Gastrocnemius medialis (tissue), 4 donors: ENCODE measurements around the gene PKN1.

Source experiments
- CTCF ChIP-seq, 5 experiments: fragments of 450-650 bp in 3 of 5; fragments of 200-600 bp in 2 of 5; sonication (generic) in 2 of 5; IDR thresholded peaks in 4 of 5; conservative IDR thresholded peaks in 1 of 5; 1 replicate in 4 of 5; 2 replicates in 1 of 5; pipeline ENCODE4 v1.5.1; 2016 to 2019; ENCODE audit warnings: antibody characterized with exemption in 5 of 5, mild to moderate bottlenecking in 3 of 5, moderate library complexity in 3 of 5
- POLR2A ChIP-seq, 2 donors: fragments of 450-650 bp; IDR thresholded peaks; one replicate each; pipeline ENCODE4 v1.6.1; 2017; ENCODE audit warnings: antibody characterized with exemption in 2 of 2, mild to moderate bottlenecking in 2 of 2, moderate library complexity in 2 of 2

- no peak for TF ChIP-seq CTCF (IDR thresholded peaks at IDR 0.05 in 4 of 5, conservative IDR thresholded peaks at IDR 0.05 in 1 of 5)
- no peak for TF ChIP-seq POLR2A (IDR thresholded peaks at IDR 0.05)
Observed at GRCh38 chr19:14460935-14461334, 27.8 kb downstream of the PKN1 start.
